LNCAP (cell line): Measurements from ENCODE around the gene CCDC27.

Experiments
- TF ChIP-seq, protein P1 (sequence below): fragments of 450-650 bp; IDR thresholded peaks from 2 replicates; pipeline ENCODE4 v1.5.1; 2017; ENCODE audit warnings: mild to moderate bottlenecking

CCDC27 gene

DNA sequence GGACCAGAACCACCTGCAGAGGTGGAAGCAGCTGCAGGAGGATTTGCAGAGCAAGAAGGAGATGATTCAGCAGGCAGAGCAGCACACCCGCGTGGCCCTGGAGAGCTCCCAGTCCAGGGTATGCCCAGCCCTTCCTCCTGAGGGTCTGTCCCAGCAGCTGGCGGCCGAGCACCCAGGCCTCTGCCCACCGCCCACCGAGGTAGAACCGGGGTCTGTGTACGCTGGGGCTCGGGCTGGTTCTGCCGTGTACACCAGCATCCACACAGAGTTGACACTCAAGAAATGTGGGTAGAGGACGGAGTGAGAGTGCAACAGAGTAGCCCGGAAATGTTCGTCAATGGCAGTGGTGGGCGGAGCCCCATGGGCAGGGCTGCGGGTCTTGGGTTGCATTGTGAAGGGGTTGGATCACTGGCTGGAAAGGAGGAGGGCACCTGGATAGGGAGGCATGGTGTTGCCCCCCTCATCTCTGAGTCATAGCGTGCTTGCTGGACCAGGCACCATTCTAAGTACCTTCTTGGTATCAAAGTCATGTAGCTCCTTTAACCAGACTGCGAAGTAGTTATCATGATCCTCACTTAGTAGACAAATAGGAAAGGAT is 15.2 kb downstream of the CCDC27 start:
- TF ChIP-seq, protein P1, sequence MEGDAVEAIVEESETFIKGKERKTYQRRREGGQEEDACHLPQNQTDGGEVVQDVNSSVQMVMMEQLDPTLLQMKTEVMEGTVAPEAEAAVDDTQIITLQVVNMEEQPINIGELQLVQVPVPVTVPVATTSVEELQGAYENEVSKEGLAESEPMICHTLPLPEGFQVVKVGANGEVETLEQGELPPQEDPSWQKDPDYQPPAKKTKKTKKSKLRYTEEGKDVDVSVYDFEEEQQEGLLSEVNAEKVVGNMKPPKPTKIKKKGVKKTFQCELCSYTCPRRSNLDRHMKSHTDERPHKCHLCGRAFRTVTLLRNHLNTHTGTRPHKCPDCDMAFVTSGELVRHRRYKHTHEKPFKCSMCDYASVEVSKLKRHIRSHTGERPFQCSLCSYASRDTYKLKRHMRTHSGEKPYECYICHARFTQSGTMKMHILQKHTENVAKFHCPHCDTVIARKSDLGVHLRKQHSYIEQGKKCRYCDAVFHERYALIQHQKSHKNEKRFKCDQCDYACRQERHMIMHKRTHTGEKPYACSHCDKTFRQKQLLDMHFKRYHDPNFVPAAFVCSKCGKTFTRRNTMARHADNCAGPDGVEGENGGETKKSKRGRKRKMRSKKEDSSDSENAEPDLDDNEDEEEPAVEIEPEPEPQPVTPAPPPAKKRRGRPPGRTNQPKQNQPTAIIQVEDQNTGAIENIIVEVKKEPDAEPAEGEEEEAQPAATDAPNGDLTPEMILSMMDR, result no peak

DNA sequence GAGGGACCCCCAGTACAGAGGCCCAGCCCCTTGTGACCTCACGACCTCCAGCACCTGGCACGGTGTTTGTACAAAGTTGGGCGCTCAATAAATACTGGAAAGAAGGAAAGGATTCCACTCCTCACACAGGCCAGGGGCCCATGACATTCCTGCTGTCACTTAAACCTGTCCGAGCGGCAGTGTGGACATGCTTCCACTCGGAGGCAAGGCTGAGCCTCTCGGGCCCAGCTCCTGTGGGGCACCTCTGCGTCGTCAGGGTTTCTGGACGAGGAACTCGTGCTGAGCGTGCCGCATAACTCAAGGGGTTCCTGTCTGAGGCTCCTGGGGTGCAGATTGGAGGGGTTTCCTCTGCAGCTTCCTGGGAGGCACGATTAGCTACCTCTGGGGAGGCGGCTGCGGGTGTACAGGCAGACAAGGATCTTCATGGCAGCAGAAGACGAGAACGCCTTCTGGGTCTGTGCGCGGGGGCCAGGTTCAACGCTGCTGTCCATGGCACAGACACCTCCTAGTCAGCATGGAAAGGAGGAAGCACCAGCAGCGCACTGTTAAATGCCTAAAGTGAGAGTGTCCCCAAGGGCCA is 16.7 kb downstream of the CCDC27 start:
- TF ChIP-seq, protein P1, result no peak

DNA sequence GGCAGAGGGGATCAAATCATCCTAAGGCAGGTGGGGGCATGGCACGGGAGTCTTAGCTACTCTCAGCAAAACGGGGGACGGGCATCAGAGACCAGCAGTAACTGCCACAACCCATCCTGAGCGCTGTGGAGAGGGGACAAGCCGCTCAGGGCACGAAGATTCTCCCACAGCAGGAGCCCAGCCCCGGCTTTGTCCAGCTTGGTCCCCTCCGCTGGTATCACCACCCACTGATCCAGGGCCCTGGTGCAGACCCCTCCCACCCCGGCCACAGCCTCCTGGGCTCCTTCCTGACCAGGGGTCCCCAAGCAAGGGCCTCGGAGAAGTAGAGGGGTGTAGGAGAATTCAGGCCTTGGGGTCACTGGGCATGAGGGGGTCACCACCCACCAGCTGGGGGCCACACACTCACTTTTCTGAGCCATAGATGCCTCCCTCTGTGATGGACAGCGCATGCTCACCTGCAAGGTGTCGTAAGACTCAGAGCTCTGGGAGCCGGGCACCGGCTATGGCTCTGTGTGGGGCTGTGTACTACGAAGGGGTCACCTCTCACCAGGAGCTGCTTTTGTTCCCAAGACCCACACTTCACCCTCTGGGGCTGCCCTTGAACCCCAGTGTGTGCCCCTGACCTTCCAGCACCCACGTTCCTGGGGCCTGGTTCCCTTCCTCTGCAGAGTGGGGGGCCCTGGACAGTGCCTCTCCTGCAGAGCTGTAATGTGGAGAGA is 18.0 kb downstream of the CCDC27 start:
- TF ChIP-seq, protein P1, result no peak

DNA sequence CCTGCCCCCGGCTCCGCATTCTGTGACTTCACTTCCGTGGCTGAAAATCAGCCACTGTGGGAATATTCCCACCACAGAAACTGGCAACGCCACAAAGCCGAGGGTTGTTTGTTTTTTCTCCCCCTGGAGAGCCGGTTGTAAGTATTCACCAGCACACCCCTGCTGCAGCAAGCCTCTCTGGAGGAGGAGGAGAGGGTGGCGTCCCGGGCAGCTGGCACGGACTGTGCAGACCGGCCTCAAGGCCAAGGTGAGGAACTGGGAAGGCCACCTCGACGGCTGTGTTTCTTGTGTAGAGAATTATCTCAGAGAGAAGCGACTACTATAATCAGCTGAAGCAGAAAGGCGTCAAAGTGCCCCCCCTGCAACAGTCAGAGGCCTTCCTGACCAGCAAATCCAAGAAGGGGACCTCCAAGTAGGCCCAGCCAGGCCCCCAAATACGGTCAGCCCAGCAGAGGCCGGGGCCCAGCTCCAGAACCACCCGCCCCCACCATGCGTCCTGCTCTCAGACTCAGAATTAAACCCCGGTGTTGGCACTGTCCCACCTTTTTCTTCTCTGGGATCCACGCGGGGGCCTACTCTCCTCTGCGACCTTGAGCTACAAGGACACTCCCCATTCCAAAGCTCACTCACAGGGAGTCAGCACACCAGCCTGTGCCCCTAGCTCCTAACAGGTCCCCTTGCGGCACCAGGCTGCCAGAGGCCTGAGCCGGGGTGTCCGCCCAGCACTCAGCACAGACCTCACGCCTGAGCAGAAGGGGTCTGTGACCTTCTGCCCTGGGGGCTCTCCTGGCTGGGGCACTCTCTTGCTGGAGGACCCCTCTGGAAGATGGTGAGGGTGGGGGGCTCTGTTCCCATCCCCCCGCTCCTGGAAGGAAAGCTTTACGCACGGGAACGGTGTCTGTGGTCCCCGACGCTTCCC is 19.1 kb downstream of the CCDC27 start:
- TF ChIP-seq, protein P1, result no peak

DNA sequence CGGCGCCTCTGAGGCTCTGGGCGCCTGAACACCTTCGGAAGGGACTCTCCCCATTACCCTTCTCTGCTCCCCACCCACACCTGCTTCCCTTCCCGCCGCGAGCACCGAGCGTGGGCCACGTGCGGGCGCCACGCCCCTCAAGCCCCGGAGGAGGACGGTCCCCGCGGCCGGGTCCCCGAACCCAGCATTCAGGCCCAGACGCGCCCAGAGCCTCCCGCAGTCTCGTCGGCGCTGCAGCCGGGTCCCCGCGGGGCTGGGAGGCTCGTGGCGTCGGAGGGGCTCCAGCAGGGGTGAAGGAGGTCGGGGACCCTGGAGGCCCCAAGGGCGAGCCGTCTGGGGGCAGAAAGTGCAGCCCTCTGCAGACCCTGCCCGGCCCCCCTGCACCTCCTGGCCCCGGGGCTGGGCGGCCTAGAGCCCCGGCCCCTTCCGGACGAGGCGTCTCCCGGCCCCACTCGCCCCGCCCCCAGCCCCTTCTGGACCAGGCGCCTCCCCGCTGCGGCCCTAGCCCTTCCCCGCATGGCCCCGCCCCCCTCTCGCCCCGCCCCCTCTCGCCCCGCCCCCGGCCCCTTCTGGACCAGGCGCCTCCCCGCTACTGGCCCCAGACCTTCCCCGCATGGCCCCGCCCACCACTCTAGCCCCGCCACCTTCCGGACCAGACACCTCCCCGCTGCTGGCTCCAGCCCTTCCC is 19.9 kb downstream of the CCDC27 start:
- TF ChIP-seq, protein P1, result no peak

DNA sequence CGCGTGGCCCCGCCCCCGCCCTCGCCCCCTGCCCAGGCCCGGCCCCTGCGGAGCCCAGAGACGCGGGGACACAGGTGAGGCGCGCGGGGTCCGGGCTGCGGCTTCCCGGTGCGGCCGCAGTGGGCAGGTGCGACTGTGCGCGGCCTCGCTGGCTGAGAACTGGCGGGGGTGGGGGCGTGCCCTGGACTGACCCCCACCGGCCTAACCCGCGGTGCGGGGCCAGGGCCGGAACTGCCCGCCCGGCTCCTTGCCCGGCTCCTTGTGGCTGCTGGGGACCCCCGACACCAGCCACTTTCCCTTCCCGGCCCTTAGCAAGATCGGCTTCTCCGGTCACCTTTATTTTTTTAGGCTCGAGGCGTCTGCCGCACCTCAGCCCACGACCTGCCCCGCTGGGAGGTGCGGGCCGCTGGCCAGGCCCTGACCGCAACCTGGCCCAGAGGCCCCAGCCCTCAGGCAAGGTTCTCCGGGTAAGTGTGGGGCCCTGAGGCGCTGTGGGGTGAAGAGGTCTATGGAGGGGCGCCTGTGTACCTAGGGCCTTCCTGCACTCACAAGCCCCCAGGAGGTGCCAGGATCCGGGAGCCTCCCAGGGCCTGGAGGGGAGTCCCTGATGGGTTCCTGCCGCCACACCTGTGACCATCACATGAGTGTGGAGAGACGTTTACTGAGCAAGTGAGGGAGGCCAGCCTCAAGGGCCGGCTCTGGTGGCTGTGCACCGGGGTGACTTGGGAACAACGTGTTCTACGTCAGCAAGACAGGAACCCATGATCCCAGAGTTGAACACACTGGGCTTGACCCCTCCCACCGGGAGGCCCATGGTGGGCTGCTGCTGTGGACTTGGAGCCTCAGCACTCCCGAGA is 20.7 kb downstream of the CCDC27 start, which contains the start of gene SMIM1:
TSS of gene SMIM1 (plus strand) at position 35 of the 857 bp plus-strand sequence. CDS start 2,625 bp downstream, outside the sequence.
- TF ChIP-seq, protein P1, result no peak
